H1 (cell line): ENCODE measurements around the gene CHTF18.

Experiments used
- CEBPB ChIP-seq: IDR thresholded peaks from 2 replicates; pipeline ENCODE4 v1.6.1; 2012; ENCODE audit warnings: low read depth, low read length
- CHD1 ChIP-seq: IDR thresholded peaks from 2 replicates; pipeline ENCODE4 v1.6.1; 2012; ENCODE audit warnings: low read depth, low read length, improper control_type of control experiment
- EGR1 ChIP-seq: IDR thresholded peaks from 2 replicates; pipeline ENCODE4 v1.6.1; 2011; ENCODE audit warnings: low read depth, low read length, borderline replicate concordance
- EZH2 ChIP-seq: fragments of 200-600 bp; sonication (generic); IDR thresholded peaks from 2 replicates; pipeline ENCODE4 v1.7.1; 2012; ENCODE audit warnings: low read depth, mild to moderate bottlenecking, moderate library complexity, low read length, inconsistent platforms; ENCODE audit not compliant: severe bottlenecking
- JUND ChIP-seq: IDR thresholded peaks from 2 replicates; pipeline ENCODE4 v1.6.1; 2011; ENCODE audit warnings: mild to moderate bottlenecking, improper control_type of control experiment, low read length
- KDM1A ChIP-seq: fragments of 200-600, 300-600 bp; sonication (generic); IDR thresholded peaks from 2 replicates; pipeline ENCODE4 v1.7.1; 2016; ENCODE audit warnings: mild to moderate bottlenecking, low read length, borderline replicate concordance
- NANOG ChIP-seq: IDR thresholded peaks from 2 replicates; pipeline ENCODE4 v1.6.1; 2011; ENCODE audit warnings: low read length, low read depth, mild to moderate bottlenecking, inconsistent platforms; ENCODE audit not compliant: insufficient read depth, poor library complexity, severe bottlenecking
- POLR2A ChIP-seq, 2 experiments: IDR thresholded peaks; 1 replicate in 1 of 2; 2 replicates in 1 of 2; pipeline ENCODE4 v1.6.1; 2011; ENCODE audit warnings: low read depth in 2 of 2, low read length in 2 of 2, mild to moderate bottlenecking in 2 of 2; ENCODE audit errors: control extremely low read depth in 1 of 2
- POLR2AphosphoS5 ChIP-seq: IDR thresholded peaks from 2 replicates; pipeline ENCODE4 v1.6.1; 2011; ENCODE audit warnings: low read depth, low read length
- SP4 ChIP-seq: IDR thresholded peaks from 2 replicates; pipeline ENCODE4 v1.6.1; 2012; ENCODE audit warnings: low read length, inconsistent platforms
- TEAD4 ChIP-seq: IDR thresholded peaks from 2 replicates; pipeline ENCODE4 v1.6.1; 2012; ENCODE audit warnings: low read depth, low read length, inconsistent platforms, mixed read lengths
- YY1 ChIP-seq: IDR thresholded peaks from 2 replicates; pipeline ENCODE4 v1.6.1; 2011; ENCODE audit warnings: low read depth, mild to moderate bottlenecking, low read length
- TF ChIP-seq, protein P1 (sequence below), 3 experiments: IDR thresholded peaks; 1 replicate in 2 of 3; 2 replicates in 1 of 3; pipeline versions ENCODE4 v1.5.1 to v1.6.1; 2011; ENCODE audit warnings: low read length in 3 of 3, mild to moderate bottlenecking in 3 of 3, inconsistent platforms in 2 of 3, low read depth in 1 of 3, moderate library complexity in 1 of 3; ENCODE audit not compliant: insufficient read depth in 1 of 3; ENCODE audit errors: control extremely low read depth in 1 of 3
- TF ChIP-seq, protein P2 (sequence below): IDR thresholded peaks from 2 replicates; pipeline ENCODE4 v1.6.1; 2011; ENCODE audit warnings: low read depth, mild to moderate bottlenecking, low read length; ENCODE audit not compliant: insufficient read depth

DNA sequence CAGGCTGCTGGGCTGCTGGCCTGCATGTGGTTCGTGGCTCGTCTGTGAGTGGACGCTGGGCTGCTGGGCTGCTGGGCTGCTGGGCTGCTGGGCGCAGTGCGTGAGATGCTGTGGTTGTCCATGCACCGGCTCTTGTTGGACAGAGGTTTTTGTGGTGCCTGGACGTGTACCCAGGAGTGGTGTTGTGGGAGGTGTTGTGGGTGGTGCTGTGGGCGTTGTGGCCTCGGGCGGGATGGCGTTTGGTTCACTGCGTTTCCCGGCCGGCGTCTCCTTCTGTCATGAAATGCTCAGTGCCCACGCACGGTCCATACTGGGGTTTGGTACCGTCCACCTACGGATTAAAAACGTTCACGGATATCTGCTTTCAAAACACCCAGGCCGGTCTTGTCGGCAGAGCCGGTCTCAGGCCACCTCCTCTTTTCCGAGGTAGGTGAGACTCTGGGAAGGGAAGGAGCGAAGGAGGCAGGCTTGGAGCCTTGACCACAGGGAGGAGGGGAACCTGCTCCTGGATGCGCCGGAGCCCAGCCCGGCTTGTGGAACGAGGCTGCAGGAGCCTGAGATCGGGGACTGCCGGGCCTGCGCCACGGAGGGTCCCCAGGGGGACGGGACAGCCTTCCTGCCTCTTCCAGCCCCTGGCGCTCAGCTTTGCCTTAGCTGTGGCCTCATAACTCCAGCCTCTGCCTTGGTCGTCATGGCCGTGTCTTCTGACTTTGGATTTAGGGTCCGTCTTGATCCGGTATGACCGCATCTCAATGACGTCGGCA is 41.9 kb downstream of the CHTF18 start:
- TF ChIP-seq, protein P1, sequence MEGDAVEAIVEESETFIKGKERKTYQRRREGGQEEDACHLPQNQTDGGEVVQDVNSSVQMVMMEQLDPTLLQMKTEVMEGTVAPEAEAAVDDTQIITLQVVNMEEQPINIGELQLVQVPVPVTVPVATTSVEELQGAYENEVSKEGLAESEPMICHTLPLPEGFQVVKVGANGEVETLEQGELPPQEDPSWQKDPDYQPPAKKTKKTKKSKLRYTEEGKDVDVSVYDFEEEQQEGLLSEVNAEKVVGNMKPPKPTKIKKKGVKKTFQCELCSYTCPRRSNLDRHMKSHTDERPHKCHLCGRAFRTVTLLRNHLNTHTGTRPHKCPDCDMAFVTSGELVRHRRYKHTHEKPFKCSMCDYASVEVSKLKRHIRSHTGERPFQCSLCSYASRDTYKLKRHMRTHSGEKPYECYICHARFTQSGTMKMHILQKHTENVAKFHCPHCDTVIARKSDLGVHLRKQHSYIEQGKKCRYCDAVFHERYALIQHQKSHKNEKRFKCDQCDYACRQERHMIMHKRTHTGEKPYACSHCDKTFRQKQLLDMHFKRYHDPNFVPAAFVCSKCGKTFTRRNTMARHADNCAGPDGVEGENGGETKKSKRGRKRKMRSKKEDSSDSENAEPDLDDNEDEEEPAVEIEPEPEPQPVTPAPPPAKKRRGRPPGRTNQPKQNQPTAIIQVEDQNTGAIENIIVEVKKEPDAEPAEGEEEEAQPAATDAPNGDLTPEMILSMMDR (IDR thresholded peaks at IDR 0.05; ENCODE audit: control extremely low read depth in 1 of 3, insufficient read depth in 1 of 3, low read depth in 1 of 3, low read length in 3 of 3), result no peak
- no peak for TF ChIP-seq CHD1
- TF ChIP-seq POLR2AphosphoS5, result no peak
- no peak for TF ChIP-seq JUND
- TF ChIP-seq POLR2A (IDR thresholded peaks at IDR 0.05; ENCODE audit: control extremely low read depth in 1 of 2, low read depth in 2 of 2, low read length in 2 of 2), result no peak
- no peak for TF ChIP-seq CEBPB
- no peak for TF ChIP-seq KDM1A
- no peak for TF ChIP-seq TEAD4
- TF ChIP-seq, protein P2, sequence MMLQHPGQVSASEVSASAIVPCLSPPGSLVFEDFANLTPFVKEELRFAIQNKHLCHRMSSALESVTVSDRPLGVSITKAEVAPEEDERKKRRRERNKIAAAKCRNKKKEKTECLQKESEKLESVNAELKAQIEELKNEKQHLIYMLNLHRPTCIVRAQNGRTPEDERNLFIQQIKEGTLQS, result no peak
- no peak for TF ChIP-seq NANOG
- TF ChIP-seq EGR1, result no peak
- TF ChIP-seq YY1, result no peak
- TF ChIP-seq SP4, result no peak
- TF ChIP-seq EZH2, result no peak
